Neural cell (in vitro differentiated cells): ENCODE data around the gene AKR7A3.

Experiments
- CTCF ChIP-seq: fragments of 450-650 bp; IDR thresholded peaks from 2 replicates; pipeline ENCODE4 v1.5.1; 2014; ENCODE audit warnings: antibody characterized with exemption, mild to moderate bottlenecking, moderate library complexity; ENCODE audit not compliant: poor library complexity, severe bottlenecking
- EP300 ChIP-seq: fragments of 450-650 bp; conservative IDR thresholded peaks from 2 replicates; pipeline ENCODE4 v1.6.1; 2014; ENCODE audit warnings: antibody characterized with exemption, mild to moderate bottlenecking, moderate library complexity; ENCODE audit not compliant: poor library complexity, severe bottlenecking
- MXI1 ChIP-seq: fragments of 450-650 bp; conservative IDR thresholded peaks from 2 replicates; pipeline ENCODE4 v1.6.1; 2014; ENCODE audit warnings: antibody characterized with exemption, mild to moderate bottlenecking; ENCODE audit not compliant: poor library complexity, severe bottlenecking
- POLR2AphosphoS5 ChIP-seq: IDR thresholded peaks from 2 replicates; pipeline ENCODE4 v1.6.1; 2012
- SMC3 ChIP-seq: fragments of 450-650 bp; conservative IDR thresholded peaks from 2 replicates; pipeline ENCODE4 v1.6.1; 2014; ENCODE audit warnings: antibody characterized with exemption, mild to moderate bottlenecking, moderate library complexity; ENCODE audit not compliant: poor library complexity

- TF ChIP-seq CTCF = no peak
- TF ChIP-seq MXI1 = no peak
- TF ChIP-seq EP300 = no peak
- TF ChIP-seq POLR2AphosphoS5 = no peak
- TF ChIP-seq SMC3 = no peak
Observed at GRCh38 chr1:19317126-19317910, 28.7 kb upstream of the AKR7A3 start.
